Naive thymus-derived CD4-positive, alpha-beta T cell (primary cell): ENCODE results near the gene FAT1. TPM values are rescaled to one million over a fixed set of nuclear protein-coding genes. Genes with fewer than 3 reads are reported as not detected.

Experiments used
- ATAC-seq: fragments of 150-1000 bp; cut with Tn5 transposase; 2 replicates; pipeline ENCODE4 v1.10.0; 2021; ENCODE audit warnings: mild to moderate bottlenecking, moderate library complexity
- CTCF ChIA-PET: fragments of 350-600 bp; sonication (Branson Sonifier 250); formaldehyde crosslinking; loops from one replicate; lab custom pipeline; 2021; ENCODE audit warnings: antibody characterized with exemption; lab: Charles Lee
- POLR2A ChIA-PET: fragments of 350-600 bp; sonication (Branson Sonifier 250); formaldehyde crosslinking; loops from one replicate; lab custom pipeline; 2021; ENCODE audit warnings: antibody characterized with exemption, inconsistent platforms; lab: Charles Lee
- DNase-seq, 9 donors: peaks; one replicate each; pipeline versions ENCODE4 v3.0.0 to v3.0.0-alpha.2; 2020 to 2022; ENCODE audit warnings: mixed read lengths in 1 of 9
- H3K27ac ChIP-seq: one replicate; pipeline ENCODE4 v1.7.0; 2013; ENCODE audit warnings: mild to moderate bottlenecking, low read depth, low read length, moderate library complexity
- H3K27me3 ChIP-seq, 2 donors: one replicate each; pipeline ENCODE4 v1.7.0; 2013; ENCODE audit warnings: low read length in 2 of 2, mild to moderate bottlenecking in 2 of 2, moderate library complexity in 2 of 2; ENCODE audit not compliant: control insufficient read depth in 2 of 2, insufficient read depth in 2 of 2
- H3K36me3 ChIP-seq, 3 experiments: 1 replicate in 2 of 3; 2 replicates in 1 of 3; pipeline ENCODE4 v1.7.0; 2013; ENCODE audit warnings: low read length in 3 of 3, mild to moderate bottlenecking in 3 of 3, moderate library complexity in 1 of 3; ENCODE audit not compliant: insufficient read depth in 3 of 3, control insufficient read depth in 2 of 3
- H3K4me1 ChIP-seq, 2 donors: one replicate each; pipeline ENCODE4 v1.7.0; 2013; ENCODE audit warnings: low read length in 2 of 2, mild to moderate bottlenecking in 2 of 2, moderate library complexity in 1 of 2; ENCODE audit not compliant: control insufficient read depth in 2 of 2, insufficient read depth in 2 of 2
- H3K4me3 ChIP-seq: 2 replicates; pipeline ENCODE4 v1.7.0; 2013; ENCODE audit warnings: mild to moderate bottlenecking, low read length
- H3K9me3 ChIP-seq, 3 experiments: 1 replicate in 2 of 3; 2 replicates in 1 of 3; pipeline ENCODE4 v1.7.0; 2013; ENCODE audit warnings: low read length in 3 of 3; ENCODE audit not compliant: control insufficient read depth in 2 of 3
- H3K27ac Mint-ChIP-seq, 9 donors: one replicate each; pipeline ENCODE4 v1.8.0; 2020 to 2022; ENCODE audit warnings: mixed read lengths in 9 of 9, mild to moderate bottlenecking in 8 of 9, moderate library complexity in 5 of 9, inconsistent platforms in 2 of 9
- H3K27me3 Mint-ChIP-seq, 5 donors: one replicate each; pipeline ENCODE4 v1.8.0; 2021 to 2022; ENCODE audit warnings: mixed read lengths in 5 of 5, mild to moderate bottlenecking in 1 of 5
- H3K36me3 Mint-ChIP-seq, 5 donors: one replicate each; pipeline ENCODE4 v1.8.0; 2020 to 2022; ENCODE audit warnings: mixed read lengths in 5 of 5, mild to moderate bottlenecking in 3 of 5, inconsistent platforms in 1 of 5
- H3K4me1 Mint-ChIP-seq, 7 donors: one replicate each; pipeline ENCODE4 v1.8.0; 2020 to 2022; ENCODE audit warnings: mixed read lengths in 7 of 7, mild to moderate bottlenecking in 3 of 7, inconsistent platforms in 1 of 7
- H3K4me3 Mint-ChIP-seq, 10 donors: one replicate each; pipeline ENCODE4 v1.8.0; 2020 to 2022; ENCODE audit warnings: mild to moderate bottlenecking in 10 of 10, mixed read lengths in 10 of 10, moderate library complexity in 6 of 10, inconsistent platforms in 2 of 10
- H3K9me3 Mint-ChIP-seq, 11 donors: one replicate each; pipeline ENCODE4 v1.8.0; 2020 to 2022; ENCODE audit warnings: mixed read lengths in 11 of 11, mild to moderate bottlenecking in 4 of 11, inconsistent platforms in 1 of 11, moderate library complexity in 1 of 11
- intact Hi-C, 2 donors: fragments of 100-400 bp; cut with micrococcal nuclease; formaldehyde crosslinking; loops; one replicate each; pipeline ENCODE4 v1.15.1; 2023
- polyA plus RNA-seq, 2 donors: library from polyadenylated mRNA; unstranded; fragments of 300-500 nt; fragmentation: Illumina TruSeq; gene quantifications; one replicate each; pipeline ENCODE4 v1.2.3, GENCODE V29; 2021
- total RNA-seq, 6 experiments: library from RNA in 5 of 6; stranded (reverse) in 5 of 6; gene quantifications; 1 replicate in 5 of 6; 2 replicates in 1 of 6; pipeline ENCODE4 v1.2.3 and lab custom pipeline; 2021 to 2026

FAT1 gene
- total and polyA plus RNA-seq, 7 experiments from 2014 or later = 0.05 TPM; not detected in 6

- H3K4me3 Mint-ChIP-seq = no peak overlapping the region
- POLR2A ChIA-PET = no interaction called here
- H3K27me3 Mint-ChIP-seq = peaks cover 0 to 8% (median 0%) of the 10 kb centered on the region in 5 donors
- H3K4me1 Mint-ChIP-seq = peaks cover 0 to 6% (median 0%) of the 10 kb centered on the region in 7 donors
- peaks cover 3 to 14% (median 7%) of the 10 kb centered on the region in 11 donors for H3K9me3 Mint-ChIP-seq
- H3K36me3 Mint-ChIP-seq = no peaks in the 10 kb centered on the region
- Histone ChIP-seq H3K4me1 (no peaks in the 10 kb centered on the region), H3K4me3 (no peak overlapping the region), H3K27me3 (no peaks in the 10 kb centered on the region), H3K9me3 (no peaks in the 10 kb centered on the region), H3K36me3 (no peaks in the 10 kb centered on the region), H3K27ac (no peak overlapping the region)
- CTCF ChIA-PET = no interaction called here
- no peak overlapping the region for H3K27ac Mint-ChIP-seq
- intact Hi-C loops = no loop called here
- no peak for DNase-seq
- ATAC-seq = no peak
These were observed 95.5 kb downstream of the FAT1 start for GRCh38 chr4:186628058-186628711.

- Histone ChIP-seq H3K36me3 (no peaks in the 10 kb centered on the region), H3K4me3 (no peak overlapping the region), H3K9me3 (no peaks in the 10 kb centered on the region), H3K4me1 (no peaks in the 10 kb centered on the region), H3K27me3 (no peaks in the 10 kb centered on the region), H3K27ac (no peak overlapping the region)
- no peak for DNase-seq
- Mint-ChIP-seq H3K36me3 (no peaks in the 10 kb centered on the region), H3K27ac (no peak overlapping the region), H3K4me1 (peaks cover 0 to 6% (median 0%) of the 10 kb centered on the region in 7 donors), H3K4me3 (no peak overlapping the region), H3K9me3 (peaks cover 3 to 19% (median 7%) of the 10 kb centered on the region in 11 donors), H3K27me3 (peaks cover 0 to 12% (median 8%) of the 10 kb centered on the region in 5 donors)
- intact Hi-C loops = no loop called here
- POLR2A ChIA-PET = no interaction called here
- ATAC-seq = no peak
- CTCF ChIA-PET = no interaction called here
These were observed 96.3 kb downstream of the FAT1 start for GRCh38 chr4:186627226-186627865.

GRCh38 chr4:186624951-186625350 is 98.7 kb downstream of the FAT1 start:
- H3K36me3 Mint-ChIP-seq = no peaks in the 10 kb centered on the region
- H3K9me3 ChIP-seq = no peaks in the 10 kb centered on the region
- no peak overlapping the region for H3K4me3 Mint-ChIP-seq
- no peaks in the 10 kb centered on the region for H3K27me3 ChIP-seq
- ChIA-PET POLR2A (no interaction called here), CTCF (no interaction called here)
- ATAC-seq = no peak
- H3K27me3 Mint-ChIP-seq = peaks cover 0 to 13% (median 10%) of the 10 kb centered on the region in 5 donors
- no peak overlapping the region for H3K27ac ChIP-seq
- H3K36me3 ChIP-seq = no peaks in the 10 kb centered on the region
- H3K4me3 ChIP-seq = no peak overlapping the region
- H3K27ac Mint-ChIP-seq = no peak overlapping the region
- intact Hi-C loops = no loop called here
- H3K4me1 Mint-ChIP-seq = peaks cover 0 to 6% (median 0%) of the 10 kb centered on the region in 7 donors
- DNase-seq = no peak
- H3K4me1 ChIP-seq = no peaks in the 10 kb centered on the region
- peaks cover 0 to 13% (median 4%) of the 10 kb centered on the region in 11 donors for H3K9me3 Mint-ChIP-seq

- POLR2A ChIA-PET = no interaction called here
- no peak overlapping the region for H3K27ac Mint-ChIP-seq
- peaks cover 0 to 13% (median 10%) of the 10 kb centered on the region in 5 donors for H3K27me3 Mint-ChIP-seq
- H3K4me1 Mint-ChIP-seq = peaks cover 0 to 6% (median 0%) of the 10 kb centered on the region in 7 donors
- intact Hi-C loops = no loop called here
- H3K4me3 ChIP-seq = no peak overlapping the region
- H3K9me3 Mint-ChIP-seq = peaks cover 0 to 12% (median 3%) of the 10 kb centered on the region in 11 donors
- CTCF ChIA-PET = no interaction called here
- no peaks in the 10 kb centered on the region for H3K27me3 ChIP-seq
- no peak overlapping the region for H3K4me3 Mint-ChIP-seq
- no peaks in the 10 kb centered on the region for H3K36me3 Mint-ChIP-seq
- no peaks in the 10 kb centered on the region for H3K9me3 ChIP-seq
- no peaks in the 10 kb centered on the region for H3K4me1 ChIP-seq
- H3K27ac ChIP-seq = no peak overlapping the region
- DNase-seq (no peak), ATAC-seq (no peak)
- H3K36me3 ChIP-seq = no peaks in the 10 kb centered on the region
These were observed 100.1 kb downstream of the FAT1 start for GRCh38 chr4:186623546-186623945.

GRCh38 chr4:186622788-186623464 is 100.7 kb downstream of the FAT1 start:
- intact Hi-C loops = no loop called here
- H3K4me3 Mint-ChIP-seq = no peak overlapping the region
- H3K9me3 ChIP-seq = no peaks in the 10 kb centered on the region
- H3K4me3 ChIP-seq = no peak overlapping the region
- no peaks in the 10 kb centered on the region for H3K4me1 ChIP-seq
- no peaks in the 10 kb centered on the region for H3K36me3 Mint-ChIP-seq
- H3K9me3 Mint-ChIP-seq = peaks cover 0 to 8% (median 3%) of the 10 kb centered on the region in 11 donors
- no peaks in the 10 kb centered on the region for H3K27me3 ChIP-seq
- ATAC-seq = no peak
- H3K27ac Mint-ChIP-seq = no peak overlapping the region
- DNase-seq = no peak
- ChIA-PET CTCF (no interaction called here), POLR2A (no interaction called here)
- H3K27ac ChIP-seq = no peak overlapping the region
- peaks cover 0 to 3% (median 0%) of the 10 kb centered on the region in 7 donors for H3K4me1 Mint-ChIP-seq
- H3K36me3 ChIP-seq = no peaks in the 10 kb centered on the region
- H3K27me3 Mint-ChIP-seq = peaks cover 0 to 13% (median 10%) of the 10 kb centered on the region in 5 donors

GRCh38 chr4:186621959-186622553 is 101.6 kb downstream of the FAT1 start:
- Histone ChIP-seq H3K27me3 (no peaks in the 10 kb centered on the region), H3K9me3 (no peaks in the 10 kb centered on the region), H3K4me3 (no peak overlapping the region), H3K4me1 (no peaks in the 10 kb centered on the region), H3K27ac (no peak overlapping the region), H3K36me3 (no peaks in the 10 kb centered on the region)
- ATAC-seq (no peak), DNase-seq (no peak)
- Mint-ChIP-seq H3K4me1 (no peaks in the 10 kb centered on the region), H3K36me3 (no peaks in the 10 kb centered on the region), H3K27me3 (peaks cover 0 to 13% (median 10%) of the 10 kb centered on the region in 5 donors), H3K9me3 (peaks cover 0 to 8% (median 3%) of the 10 kb centered on the region in 11 donors), H3K27ac (no peak overlapping the region), H3K4me3 (no peak overlapping the region)
- intact Hi-C loops = no loop called here
- ChIA-PET CTCF (no interaction called here), POLR2A (no interaction called here)
